Body of pancreas (tissue), 4 donors: Measurements from ENCODE around the gene OR4F16. TPM values are rescaled to one million over a fixed set of nuclear protein-coding genes. Genes with fewer than 3 reads are reported as not detected.
"Not testable (repeated sequence)": the region's sequence is repeated elsewhere in the genome, so short reads cannot be mapped to it uniquely, and the experiment has no call there.

ENCODE experiments used
- ATAC-seq: fragments of 150-250 bp; one replicate; pipeline ENCODE4 v1.9.1; 2016
- DNase-seq, 4 donors: peaks; one replicate each; pipeline ENCODE4 v3.0.0-alpha.2; 2019
- H3K27ac ChIP-seq, 4 donors: fragments of 200-600 bp; sonication (generic); 1 replicate in 3 of 4; 2 replicates in 1 of 4; pipeline versions ENCODE4 v1.5.1 to v1.6.1; 2016 to 2019; ENCODE audit warnings: mild to moderate bottlenecking in 1 of 4, mixed read lengths in 1 of 4, moderate library complexity in 1 of 4
- H3K27me3 ChIP-seq, 2 donors: fragments of 200-600 bp; sonication (generic); one replicate each; pipeline ENCODE4 v1.6.0; 2016; ENCODE audit warnings: mild to moderate bottlenecking in 1 of 2
- H3K36me3 ChIP-seq, 2 donors: fragments of 200-600 bp; sonication (generic); replicated peaks in 1 of 2; 2 replicates each; pipeline ENCODE4 v1.5.1; 2016; ENCODE audit warnings: low read depth in 2 of 2; ENCODE audit not compliant: insufficient read depth in 1 of 2
- H3K4me1 ChIP-seq: fragments of 200-600 bp; sonication (generic); one replicate; pipeline ENCODE4 v1.6.0; 2016
- H3K4me3 ChIP-seq, 2 donors: fragments of 200-600 bp; sonication (generic); 1 replicate in 1 of 2; 2 replicates in 1 of 2; pipeline ENCODE4 v1.5.1; 2016 to 2019
- H3K9me3 ChIP-seq, 3 donors: fragments of 200-600 bp; sonication (generic); 1 replicate in 2 of 3; 2 replicates in 1 of 3; pipeline ENCODE4 v1.5.1; 2016
- WGBS, 2 donors: methylation state at CpG; one replicate each; pipeline ENCODE4 v1.1.5; 2017; 5-methylcytosine and 5-hydroxymethylcytosine counted together
- intact Hi-C: fragments of 100-400 bp; cut with DNase I; formaldehyde crosslinking; loops from one replicate; pipeline ENCODE4 v1.15.1; 2023
- total RNA-seq, 2 donors: library from RNA; depleted of rRNA; stranded (reverse); fragments of >200 nt; gene quantifications; one replicate each; pipeline ENCODE4 v1.1.0, GENCODE V29; 2016

The OR4F16 gene, protein sequence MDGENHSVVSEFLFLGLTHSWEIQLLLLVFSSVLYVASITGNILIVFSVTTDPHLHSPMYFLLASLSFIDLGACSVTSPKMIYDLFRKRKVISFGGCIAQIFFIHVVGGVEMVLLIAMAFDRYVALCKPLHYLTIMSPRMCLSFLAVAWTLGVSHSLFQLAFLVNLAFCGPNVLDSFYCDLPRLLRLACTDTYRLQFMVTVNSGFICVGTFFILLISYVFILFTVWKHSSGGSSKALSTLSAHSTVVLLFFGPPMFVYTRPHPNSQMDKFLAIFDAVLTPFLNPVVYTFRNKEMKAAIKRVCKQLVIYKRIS
- not detected for total RNA-seq

- H3K9me3 ChIP-seq, intact Hi-C loops, H3K27me3 ChIP-seq, H3K4me1 ChIP-seq, H3K36me3 ChIP-seq, ATAC-seq, DNase-seq, H3K27ac ChIP-seq, H3K4me3 ChIP-seq: not testable (repeated sequence)
Measured at GRCh38 chr1:686554-686953, at the start of gene OR4F16. Gene OR4F16, minus strand, starts transcription at chr1:686654. Its CDS starts 0 bp downstream, at chr1:686654.

DNA sequence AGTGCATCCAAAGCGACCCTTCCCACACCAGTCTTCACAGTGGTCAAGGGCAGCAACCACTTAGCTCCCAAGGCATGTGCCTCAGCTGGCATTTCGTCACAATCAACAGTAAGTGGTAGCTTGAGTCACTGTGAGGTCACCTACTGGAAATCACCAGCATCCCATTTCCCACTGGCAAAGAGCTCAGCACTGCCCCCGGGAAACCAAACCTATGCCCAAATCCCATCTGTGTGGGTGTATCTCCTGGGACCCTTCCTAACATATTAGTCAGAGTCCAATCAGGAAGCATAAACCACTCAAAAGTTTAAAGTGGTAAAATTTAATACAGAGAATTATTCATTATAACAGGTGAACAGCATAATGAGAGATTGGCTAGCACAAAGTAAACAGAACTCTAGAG lies 47.2 kb upstream of the OR4F16 start:
- H3K4me3 ChIP-seq, H3K4me1 ChIP-seq, H3K36me3 ChIP-seq, H3K27ac ChIP-seq, ATAC-seq, intact Hi-C loops, DNase-seq, H3K9me3 ChIP-seq, H3K27me3 ChIP-seq: not testable (repeated sequence)
- WGBS, 2 donors = 67% methylated on average over 1 of the region's 3 CpGs; no CpG with 5 or more reads in 1 of the 2 donors

GRCh38 chr1:727040-727439 lies 40.6 kb upstream of the OR4F16 start:
- WGBS, 2 donors = 80% methylated on average over 2 of the region's 20 CpGs; no CpG with 5 or more reads in 1 of the 2 donors
- ATAC-seq, H3K4me1 ChIP-seq, H3K27ac ChIP-seq, H3K9me3 ChIP-seq, DNase-seq, H3K36me3 ChIP-seq, intact Hi-C loops, H3K27me3 ChIP-seq, H3K4me3 ChIP-seq: not testable (repeated sequence)

Other genes starting within 250 kb of the OR4F16 start
- gene OR4F29, start 235.0 kb downstream of the OR4F16 start, total RNA-seq = not detected
- gene SAMD11, start 237.3 kb upstream of the OR4F16 start, total RNA-seq = 1 to 10 TPM; 2.1 to 2.3 TPM